ENCODE results near the gene NKAIN1.
"Not testable (repeated sequence)": the region's sequence is repeated elsewhere in the genome, so short reads cannot be mapped to it uniquely, and the experiment has no call there.

Gene NKAIN1

DNA sequence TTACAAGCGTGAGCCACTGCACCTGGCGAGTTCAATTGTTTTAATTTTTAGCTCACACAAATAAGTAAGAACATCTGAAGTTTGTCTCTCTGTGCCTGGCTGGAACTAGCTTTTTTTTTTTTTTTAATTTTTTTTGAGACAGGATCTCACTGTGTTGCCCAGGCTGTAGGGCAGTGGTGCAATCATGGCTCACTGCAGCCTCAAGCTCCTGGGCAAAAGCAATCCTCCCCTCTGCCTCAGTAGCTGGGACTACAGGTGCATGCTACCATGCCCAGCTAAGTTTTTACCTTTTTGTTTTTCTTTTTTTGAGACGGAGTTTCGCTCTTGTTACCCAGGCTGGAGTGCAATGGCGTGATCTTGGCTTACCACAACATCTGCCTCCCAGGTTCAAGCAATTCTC is 7.9 kb downstream of the NKAIN1 start:
- DNase-seq: no peak

DNA sequence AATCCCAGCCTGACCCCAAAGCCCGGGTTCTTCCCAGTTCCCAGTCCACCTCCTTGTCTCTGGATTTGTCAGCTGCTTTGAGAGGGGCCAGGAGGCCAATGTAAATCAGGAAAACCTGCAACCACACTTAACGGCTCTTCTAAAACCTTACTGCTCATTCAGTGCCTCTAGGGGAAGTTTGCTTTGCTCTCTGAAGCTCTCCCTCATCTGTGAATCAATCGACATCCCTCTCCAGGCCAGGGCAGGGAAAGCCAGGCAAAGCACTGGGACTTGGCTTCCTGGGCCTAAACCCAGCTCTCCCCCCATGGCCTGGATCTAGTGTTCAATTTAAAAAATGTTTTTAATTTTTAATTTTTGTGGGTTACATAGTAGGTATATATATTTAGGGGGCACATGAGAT is 9.3 kb downstream of the NKAIN1 start:
- no peak for DNase-seq

DNA sequence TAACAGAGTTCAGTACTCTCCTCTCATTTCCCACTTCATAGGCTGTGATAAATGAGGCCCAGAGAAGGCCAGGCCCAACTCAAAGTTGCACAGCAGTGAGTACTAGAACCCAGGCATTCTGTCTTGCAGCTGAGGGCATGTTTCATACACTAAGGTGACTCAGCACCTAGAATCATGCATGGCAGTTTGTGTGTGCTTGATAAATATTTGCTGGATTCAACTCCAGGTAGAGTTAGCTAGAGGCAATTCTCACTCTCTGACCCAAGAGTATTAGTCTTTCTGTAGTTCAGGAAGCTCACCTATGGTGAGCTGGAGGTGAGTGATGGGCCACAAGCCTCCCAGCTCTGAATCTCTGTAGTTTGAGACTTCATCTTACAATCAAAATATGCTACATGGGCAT is 10.7 kb downstream of the NKAIN1 start:
- DNase-seq: no peak

DNA sequence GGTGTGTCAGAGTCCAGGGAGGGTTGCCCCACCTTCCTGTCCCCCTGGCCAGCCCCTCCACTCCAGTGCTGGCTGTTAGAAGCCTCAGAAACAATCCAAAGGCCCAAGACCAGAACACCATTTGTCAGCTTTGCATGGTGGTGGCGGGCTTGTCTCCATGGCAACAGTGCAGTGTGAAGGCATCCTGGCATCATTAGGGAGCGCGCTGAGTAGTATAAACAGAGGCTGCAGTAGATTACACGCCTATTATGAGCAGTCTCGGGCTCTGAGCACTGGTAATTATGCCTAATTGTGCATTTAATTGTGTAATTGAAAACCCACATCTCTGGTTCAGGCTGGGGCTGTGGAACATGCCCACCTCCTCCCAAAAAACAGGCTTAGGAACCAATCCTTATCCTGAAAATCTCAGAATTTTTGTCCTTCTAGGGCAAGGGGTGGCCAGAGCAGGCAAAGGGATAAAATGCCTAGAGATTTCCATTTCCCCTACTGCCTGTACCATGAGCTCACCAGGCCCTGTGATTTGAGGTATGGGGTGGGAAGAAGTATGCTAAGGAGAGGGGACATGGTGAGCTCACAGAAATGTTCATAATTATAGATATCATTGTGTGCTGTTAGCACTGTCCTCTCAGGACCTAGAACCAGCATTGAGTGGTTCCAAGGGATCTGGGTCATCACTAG is 11.7 kb downstream of the NKAIN1 start:
- no peak for DNase-seq

DNA sequence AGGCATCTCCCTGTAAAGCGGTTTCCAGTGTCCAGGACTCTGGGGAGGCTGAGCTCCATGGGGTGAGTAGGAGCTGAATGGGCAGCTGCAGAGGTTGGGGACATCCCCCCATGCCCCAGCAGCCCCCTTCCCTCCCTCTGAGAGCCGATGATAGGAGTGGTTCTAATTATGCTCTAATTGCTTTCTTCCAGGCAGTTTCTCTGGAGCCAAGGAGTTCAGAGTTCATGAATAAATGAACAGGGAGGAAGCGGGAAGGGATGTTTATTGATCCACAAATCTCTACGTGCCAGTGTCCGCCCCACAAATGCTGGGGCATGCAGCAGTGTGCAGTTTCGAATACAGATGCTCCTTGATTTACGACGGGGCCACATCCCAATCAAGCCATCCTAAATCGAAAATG is 15.6 kb downstream of the NKAIN1 start:
- DNase-seq: no peak

DNA sequence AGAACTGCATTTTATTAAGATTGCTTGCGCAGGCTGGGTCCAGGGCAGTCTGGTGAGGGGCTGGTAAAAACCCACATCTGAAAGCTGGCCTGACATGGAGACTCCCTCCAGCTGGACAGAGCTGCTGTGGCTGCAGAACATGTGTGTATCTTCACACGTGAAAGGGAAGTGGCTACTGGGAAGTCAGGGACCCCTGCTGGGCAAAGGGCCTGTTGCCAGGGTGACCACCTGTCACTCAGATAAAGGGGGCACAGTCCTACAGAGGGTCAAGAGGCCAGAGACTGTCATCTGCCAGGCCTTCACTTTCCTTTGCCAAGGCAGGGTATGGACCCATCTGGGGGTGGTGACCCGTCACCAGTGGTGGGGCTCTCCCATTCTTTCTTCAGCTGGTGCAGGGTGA is 17.5 kb downstream of the NKAIN1 start:
- no peak for DNase-seq

DNA sequence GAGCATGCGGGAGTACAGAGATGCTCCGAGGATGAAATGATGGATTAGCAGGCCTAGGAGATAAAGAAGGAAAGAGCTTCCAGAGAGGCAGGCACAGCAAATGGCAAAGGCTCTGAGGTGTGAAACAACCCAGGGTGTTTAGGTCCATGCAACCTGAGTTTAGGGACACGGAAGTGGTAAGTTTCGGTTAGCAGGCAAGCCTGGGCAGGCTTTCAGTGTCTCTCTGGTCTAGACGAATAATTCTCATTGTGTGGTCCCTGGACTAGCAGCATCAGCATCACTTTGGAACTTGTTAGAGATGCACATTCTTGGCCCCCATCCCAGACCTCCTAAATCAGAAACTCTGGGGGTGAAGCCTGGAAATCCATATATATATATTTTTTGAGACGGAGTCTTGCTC is 18.6 kb downstream of the NKAIN1 start:
- DNase-seq: no peak

DNA sequence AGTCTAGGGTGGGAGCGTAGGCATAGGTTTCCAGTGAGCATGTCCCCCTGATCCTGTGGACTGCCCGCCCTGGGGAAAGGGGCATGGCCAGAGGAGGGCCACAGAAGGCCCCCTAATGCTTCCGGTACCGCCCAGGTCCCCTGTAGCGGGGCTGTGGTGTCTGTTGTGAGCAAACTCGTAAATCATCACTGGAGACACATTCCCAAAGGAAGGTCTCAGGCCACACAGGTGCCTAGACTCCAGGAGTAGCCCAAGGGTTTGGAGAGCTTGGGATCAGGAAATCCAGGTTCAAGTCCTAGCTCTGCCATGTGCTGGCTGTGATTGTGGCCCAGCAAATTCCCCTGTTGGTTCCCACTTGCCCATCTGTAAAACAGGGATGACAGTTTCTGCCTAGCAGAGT is 20.2 kb downstream of the NKAIN1 start:
- DNase-seq: no peak

DNA sequence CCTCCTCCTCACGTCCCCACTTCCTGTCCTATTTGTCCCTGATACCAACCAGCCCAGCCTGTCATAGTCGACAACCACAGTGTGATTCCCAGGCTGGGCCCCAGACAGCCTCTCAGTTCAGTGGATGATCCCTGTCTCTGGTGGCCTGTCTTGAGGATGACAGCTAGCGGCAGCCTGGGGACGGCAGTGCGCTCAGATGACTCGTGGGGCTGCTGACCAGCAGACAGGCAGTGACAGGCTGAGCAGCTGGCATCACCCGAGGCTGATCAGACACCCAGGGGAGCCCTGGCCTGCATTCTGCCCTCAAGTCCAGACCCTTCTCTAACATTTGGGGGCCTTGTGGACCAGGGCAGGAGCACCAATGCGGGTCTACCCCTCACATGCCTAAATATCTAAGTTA is 21.0 kb downstream of the NKAIN1 start:
- DNase-seq: no peak

DNA sequence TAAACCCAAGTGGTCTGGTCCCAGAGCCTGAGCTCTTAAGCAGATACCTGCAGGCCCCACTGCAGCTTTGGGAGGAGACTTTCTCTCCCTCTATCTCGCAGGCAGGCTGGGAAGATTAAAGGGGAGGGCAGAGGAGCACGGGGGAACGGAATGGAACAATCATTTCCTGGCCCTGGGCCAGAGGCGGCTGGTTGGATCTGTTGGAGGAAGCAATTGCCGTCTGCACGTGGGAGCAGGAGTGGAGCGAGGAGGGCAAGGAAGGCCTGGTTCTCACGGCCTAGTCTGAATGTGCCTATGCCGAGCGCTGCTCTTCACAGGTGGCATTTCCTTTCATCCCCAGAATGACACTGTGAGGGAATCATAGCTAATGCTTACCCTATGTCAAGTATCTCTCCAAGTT is 23.7 kb downstream of the NKAIN1 start:
- peak; percentile 26 for DNase-seq

DNA sequence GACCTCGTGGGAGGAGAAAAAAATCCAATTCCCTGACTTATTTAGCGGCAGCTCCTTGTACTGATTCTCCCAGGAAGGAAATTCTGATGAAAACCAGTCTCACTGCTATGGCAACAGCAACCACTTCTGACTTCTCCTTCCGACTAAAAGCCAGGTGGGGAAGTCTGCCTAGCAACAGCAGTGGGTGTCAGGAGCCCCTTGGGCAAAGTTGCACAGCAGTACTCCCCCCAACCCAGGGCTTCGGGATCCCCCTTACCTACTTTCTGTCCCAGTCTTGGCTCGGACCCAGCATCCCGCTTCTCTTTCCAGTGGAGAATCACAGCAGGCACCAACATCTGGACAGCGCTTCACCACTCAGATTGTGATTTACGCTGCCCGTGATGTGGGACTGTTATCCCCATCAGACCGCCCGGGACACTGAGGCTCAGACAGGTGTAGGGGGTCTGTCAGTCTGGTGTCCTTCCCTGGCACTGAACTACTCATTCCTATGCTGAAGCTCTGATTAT is 24.6 kb downstream of the NKAIN1 start:
- DNase-seq: no peak

DNA sequence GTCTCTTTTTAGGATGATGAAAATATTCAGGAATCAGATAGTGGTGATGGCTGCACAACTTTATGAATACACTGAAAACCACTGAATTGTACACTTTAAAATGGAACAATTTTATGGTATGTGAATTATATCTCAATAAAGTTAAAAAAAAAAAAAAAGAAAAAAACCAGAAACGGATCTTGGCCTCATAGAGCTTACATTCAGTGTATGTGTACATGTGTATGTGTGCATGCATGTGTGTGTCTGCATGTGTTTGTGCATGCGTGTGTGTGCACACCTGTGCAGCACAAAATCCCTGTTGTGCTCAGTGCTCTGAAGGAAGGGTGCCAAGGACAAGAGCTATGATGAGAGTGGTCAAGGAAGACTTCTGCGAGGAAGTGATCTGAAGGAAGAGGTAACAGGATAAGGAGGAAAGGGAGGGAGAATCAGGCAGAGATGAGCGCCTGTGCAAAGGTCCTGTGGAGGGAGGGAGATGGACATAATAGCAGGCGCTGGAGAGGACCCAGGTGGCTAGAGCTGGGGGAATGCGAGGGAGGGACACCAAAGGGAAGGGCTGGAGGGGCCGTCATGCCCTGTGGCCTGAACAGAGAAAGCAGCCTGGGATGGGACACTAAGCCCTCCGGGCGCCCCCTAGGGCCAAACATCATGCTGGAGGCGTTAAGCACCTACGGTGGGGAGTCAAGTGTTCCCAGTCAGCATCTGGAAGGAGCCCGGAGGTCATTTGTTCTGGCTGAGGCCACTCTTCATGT is 25.2 kb downstream of the NKAIN1 start:
- no peak for DNase-seq

DNA sequence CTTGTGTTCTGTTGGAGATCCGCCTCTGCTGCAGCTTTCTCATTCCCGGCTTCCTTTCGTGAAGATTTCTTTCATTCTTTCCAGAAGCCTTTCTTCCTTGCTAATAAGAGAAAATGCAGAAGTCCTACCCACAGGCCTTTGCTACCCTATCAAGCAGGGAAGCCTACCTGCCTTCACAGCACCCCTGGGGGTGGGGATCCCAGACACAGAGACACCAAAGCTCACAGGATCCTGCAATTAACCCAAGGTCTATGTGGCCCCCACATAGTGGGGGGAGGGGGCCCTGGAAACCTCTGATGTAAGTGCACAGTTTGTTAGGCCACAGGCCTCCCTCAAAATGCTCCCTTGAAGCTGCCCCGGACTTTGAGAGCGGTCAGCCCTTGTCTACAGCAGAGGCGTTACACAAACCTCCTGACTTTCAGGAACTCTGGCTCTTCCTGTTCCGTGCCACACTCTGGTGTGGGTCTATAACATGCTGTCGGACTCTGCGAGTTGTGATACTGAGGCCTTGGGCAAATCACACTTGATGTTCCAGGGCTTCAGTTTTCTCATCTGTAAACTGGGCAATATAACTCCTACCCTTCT is 31.2 kb downstream of the NKAIN1 start:
- no peak for DNase-seq

DNA sequence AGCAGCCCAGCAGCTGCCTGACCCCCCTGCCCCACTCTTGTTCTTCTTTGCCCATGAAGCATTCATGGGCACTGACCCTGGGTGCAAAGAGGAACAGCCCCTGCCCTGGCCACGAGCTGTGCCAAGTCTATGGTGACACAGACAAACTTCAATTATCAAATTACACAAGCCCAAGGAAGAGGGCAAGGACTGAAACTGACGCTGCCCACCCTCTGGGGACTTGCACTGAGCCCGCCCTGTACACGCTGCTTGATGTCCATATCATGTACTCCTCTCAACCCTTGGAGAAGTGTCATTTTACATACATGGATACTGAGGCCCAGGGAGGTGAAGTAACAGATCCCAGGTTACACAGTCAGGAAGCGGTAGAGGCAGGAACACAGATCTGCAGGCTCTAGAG is 32.1 kb downstream of the NKAIN1 start:
- DNase-seq: no peak

DNA sequence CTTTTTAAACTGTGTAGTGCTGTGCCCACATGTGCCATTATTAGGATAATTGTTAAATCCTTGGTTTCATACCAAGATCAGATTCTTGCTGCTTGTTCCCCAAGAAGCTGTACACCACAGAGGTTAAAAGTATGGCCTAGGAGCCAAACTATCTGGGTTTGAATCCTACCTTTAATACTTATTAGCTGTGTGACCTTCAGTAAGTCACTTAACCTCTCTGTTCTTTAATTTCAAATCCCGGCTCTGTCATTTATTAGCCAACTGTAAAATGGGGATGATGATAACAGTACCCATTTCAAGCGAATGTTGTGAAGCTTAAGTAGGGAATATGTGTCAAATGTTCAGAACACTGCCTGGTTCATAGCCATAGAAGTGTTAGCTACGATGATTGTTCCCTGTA is 32.6 kb downstream of the NKAIN1 start:
- no peak for DNase-seq

DNA sequence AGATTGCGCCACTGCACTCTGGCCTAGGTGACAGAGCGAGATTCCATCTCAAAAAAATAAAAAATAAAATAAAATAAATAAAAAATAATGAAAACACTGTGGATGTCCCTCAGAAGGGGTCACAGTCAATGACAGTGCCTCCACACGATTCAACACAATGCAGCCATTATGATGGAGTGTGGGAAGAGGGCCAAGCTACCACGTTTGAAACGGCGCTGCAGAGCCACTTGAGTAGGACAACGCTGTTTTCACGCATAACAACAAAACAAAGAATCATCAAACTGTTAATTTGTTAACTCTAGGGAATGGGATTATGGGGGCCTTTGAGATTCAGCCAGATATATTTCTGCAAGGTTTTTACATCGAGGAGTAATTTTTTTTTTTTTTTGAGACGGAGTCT is 36.5 kb downstream of the NKAIN1 start:
- no peak for DNase-seq

DNA sequence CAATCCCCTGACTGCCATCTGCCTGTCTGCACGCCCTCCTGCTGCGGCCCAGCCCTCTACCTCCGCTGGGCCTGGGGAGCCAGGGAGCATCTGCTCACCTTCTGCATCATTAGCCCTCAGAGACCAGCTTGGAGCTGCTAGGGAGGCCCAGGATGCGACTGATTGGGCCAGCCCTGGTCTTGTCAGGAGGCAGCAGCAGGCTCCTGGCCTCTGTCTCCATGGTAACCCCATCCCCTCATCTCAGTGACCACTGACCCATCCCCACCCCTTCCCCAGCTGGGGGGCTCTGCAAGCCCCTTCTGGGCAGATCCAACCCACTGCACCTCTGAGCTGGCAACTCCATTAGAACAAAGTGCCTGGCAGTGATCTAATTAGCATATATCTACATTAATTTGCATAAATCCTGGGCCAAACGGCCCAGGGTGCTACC is 37.7 kb downstream of the NKAIN1 start:
- no peak for DNase-seq

DNA sequence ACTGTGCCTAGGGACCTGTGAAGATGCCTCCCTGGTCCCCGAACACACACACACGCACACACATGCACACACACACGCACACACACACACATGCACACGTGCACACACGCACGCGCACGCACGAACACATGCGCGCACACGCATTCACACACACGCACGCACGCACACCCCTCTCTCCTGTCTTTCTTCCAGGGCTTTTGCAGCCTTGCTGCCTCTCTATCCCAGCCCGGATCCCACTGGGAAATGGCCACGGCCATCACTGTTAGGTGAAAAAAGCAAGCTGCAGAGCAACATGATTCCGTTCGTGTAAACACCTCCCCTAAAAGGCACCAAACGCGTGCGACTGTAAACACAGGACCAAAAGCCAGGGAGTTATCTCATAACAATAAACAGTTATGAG is 39.7 kb downstream of the NKAIN1 start:
- no peak for DNase-seq

DNA sequence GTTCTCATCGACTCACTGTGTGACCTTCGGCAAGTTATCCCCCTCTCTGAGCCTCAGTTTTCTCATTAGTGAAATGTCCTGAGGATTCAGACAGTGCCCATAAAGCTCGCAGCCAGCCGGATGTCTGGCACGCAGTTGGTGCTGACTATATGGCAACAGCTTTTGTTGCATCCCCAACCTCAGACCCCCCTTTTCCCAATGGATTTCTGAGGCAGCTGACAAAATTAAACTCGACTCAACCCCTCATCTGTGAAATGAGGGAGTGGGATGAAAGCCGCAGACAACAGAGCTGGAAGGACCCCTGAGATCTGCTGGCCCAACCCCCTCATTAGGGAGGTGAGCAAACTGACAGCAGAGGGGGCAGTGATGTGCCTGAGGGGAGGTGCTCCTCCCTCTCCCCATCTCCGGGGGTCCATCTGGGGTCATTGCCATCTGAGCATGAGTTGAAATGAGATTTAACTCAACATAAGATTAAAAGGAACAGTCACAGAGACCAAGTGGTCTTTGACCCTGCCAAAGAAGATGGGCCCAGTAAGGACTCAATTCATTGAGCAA is 40.4 kb downstream of the NKAIN1 start:
- no peak for DNase-seq

DNA sequence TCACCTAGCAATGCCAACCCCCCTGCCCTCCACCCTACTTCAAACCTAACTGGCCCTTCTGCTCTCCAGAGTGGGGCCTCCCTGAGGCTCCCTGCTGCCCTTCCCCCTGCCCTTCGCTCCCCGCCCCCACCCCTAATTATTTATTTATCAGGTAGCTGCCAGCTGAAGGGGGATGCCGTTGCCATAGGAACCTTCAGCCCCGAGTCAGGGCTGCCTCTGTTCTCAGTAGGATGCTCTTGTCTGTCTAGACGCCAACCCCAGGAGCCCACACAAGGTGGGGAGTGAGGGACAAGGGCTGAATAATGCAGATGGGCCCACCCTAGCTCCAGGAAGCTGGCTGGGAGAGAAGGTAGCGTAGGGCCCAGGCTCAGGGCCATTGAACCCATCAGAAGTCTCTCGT is 41.1 kb downstream of the NKAIN1 start:
- no peak for DNase-seq

DNA sequence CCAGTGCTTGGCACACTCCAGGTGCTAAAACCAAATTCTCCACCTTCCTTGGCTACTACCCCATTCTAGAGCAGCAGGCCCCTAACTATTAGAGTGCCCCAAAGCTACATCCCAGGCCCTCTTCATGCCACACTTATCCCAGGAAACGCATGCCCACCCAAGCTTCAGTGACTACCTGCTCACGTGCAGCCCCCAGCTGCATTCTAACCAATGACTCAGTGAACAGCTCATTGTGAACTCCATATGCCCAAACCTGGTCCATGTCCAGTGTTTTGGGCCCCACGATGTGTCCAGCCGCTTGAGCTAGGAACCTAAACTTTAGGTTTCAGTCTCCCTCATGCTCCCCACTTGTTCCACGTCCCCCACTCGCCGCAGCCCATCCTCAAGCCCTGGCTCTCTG is 41.5 kb downstream of the NKAIN1 start:
- no peak for DNase-seq

DNA sequence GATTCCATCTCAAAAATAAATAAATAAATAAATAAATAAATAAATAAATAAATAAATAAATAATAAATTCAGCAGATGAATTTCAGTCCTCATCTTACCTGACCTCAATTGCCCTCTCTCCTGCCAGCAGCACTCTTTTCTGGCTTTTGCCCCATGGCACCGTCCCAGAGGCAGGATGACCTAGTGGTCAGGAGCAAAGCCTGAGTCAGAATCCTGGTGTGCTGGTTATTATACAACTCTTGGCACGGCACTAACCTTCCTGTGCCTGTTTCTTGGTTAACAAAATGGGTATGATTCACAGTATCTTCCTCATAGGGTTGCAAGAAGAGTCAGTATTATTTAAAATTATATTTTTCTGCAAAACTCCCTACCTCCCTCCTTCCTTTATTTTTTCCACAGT is 43.0 kb downstream of the NKAIN1 start:
- DNase-seq: peak; percentile 17

DNA sequence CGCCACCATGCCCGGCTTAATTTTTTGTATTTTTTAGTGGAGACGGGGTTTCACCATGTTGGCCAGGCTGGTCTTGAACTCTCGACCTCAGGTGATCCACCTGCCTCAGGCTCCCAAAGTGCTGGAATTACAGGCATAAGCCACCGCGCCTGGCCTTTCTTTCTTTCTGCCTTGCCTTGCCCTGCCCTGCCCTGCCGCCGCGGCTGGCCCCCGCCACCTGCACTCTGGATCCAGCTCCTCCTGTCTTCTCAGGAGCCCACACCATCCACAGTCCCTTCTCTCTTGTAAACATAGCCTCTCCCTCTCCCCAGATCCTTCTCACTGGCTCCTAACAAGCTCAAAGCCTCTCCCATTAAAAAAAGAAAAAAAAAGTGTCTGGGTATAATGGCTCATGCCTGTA is 44.4 kb downstream of the NKAIN1 start:
- not testable (repeated sequence) for DNase-seq

DNA sequence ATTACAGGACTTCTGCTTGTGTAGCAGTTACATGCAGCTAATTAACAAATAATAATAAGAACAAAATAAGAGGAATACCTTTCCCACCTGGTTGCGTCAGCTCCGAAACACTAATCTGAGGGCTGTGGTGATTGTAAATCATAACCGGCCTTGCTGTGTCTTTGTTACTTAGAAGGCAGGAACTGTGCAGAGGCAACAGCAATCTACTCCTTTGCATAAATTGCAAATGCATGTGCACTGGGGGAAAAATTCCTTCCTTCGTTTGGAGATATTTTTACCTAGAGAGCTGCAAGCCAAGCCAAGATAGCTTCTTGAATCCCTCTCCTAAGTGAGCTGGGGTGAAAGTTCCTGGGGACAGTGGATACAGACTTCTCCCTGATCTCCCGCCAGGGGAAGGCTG is 46.0 kb downstream of the NKAIN1 start:
- no peak for DNase-seq

Data from fibroblast of upper back skin (primary cell).